H9 (cell line): Measurements from ENCODE around the gene GRIFIN. TPM values are rescaled to one million over a fixed set of nuclear protein-coding genes. Genes with fewer than 3 reads are reported as not detected.
A peak's percentile ranks its signal among the peaks of the same experiment; 100 is the strongest.

Source experiments
- DNase-seq: peaks from one replicate; pipeline ENCODE4 v3.0.0-alpha.2; 2017
- H2AFZ ChIP-seq: one replicate; pipeline ENCODE4 v1.6.1; 2013; ENCODE audit warnings: mild to moderate bottlenecking, low read length, control low read depth, moderate library complexity
- H2AK5ac ChIP-seq: 2 replicates; pipeline ENCODE4 v1.6.1; 2013; ENCODE audit warnings: low read length, control low read depth, mixed read lengths; ENCODE audit not compliant: insufficient read length
- H2BK120ac ChIP-seq: one replicate; pipeline ENCODE4 v1.6.1; 2013; ENCODE audit warnings: low read depth, mild to moderate bottlenecking, low read length, control low read depth, inconsistent platforms; ENCODE audit not compliant: poor library complexity, severe bottlenecking
- H2BK12ac ChIP-seq: 2 replicates; pipeline ENCODE4 v1.6.1; 2013; ENCODE audit warnings: low read length, control low read depth, mixed read lengths, low read depth; ENCODE audit not compliant: insufficient read length
- H2BK15ac ChIP-seq: 2 replicates; pipeline ENCODE4 v1.6.1; 2013; ENCODE audit warnings: low read depth, low read length, control low read depth
- H2BK20ac ChIP-seq: one replicate; pipeline ENCODE4 v1.6.1; 2013; ENCODE audit warnings: low read depth, mild to moderate bottlenecking, low read length, control low read depth, inconsistent platforms; ENCODE audit not compliant: poor library complexity, severe bottlenecking
- H2BK5ac ChIP-seq: 2 replicates; pipeline ENCODE4 v1.6.1; 2013; ENCODE audit warnings: low read length, control low read depth, mixed read lengths; ENCODE audit not compliant: insufficient read length
- H3K14ac ChIP-seq: 2 replicates; pipeline ENCODE4 v1.6.1; 2013; ENCODE audit warnings: low read length, control low read depth; ENCODE audit not compliant: insufficient read depth
- H3K18ac ChIP-seq: 2 replicates; pipeline ENCODE4 v1.6.1; 2013; ENCODE audit warnings: low read depth, mild to moderate bottlenecking, mixed read lengths, low read length, control low read depth; ENCODE audit not compliant: insufficient read length
- H3K23ac ChIP-seq: 2 replicates; pipeline ENCODE4 v1.6.1; 2013; ENCODE audit warnings: low read length, control low read depth, mixed read lengths, low read depth; ENCODE audit not compliant: insufficient read length
- H3K23me2 ChIP-seq: 2 replicates; pipeline ENCODE4 v1.6.1; 2013; ENCODE audit warnings: low read depth, mild to moderate bottlenecking, mixed read lengths, low read length, control low read depth; ENCODE audit not compliant: insufficient read length, poor library complexity, severe bottlenecking
- H3K27ac ChIP-seq: 2 replicates; pipeline ENCODE4 v1.5.1; 2013; ENCODE audit warnings: low read length, control low read depth, mixed read lengths, low read depth; ENCODE audit not compliant: insufficient read length
- H3K27me3 ChIP-seq: 2 replicates; pipeline ENCODE4 v1.6.1; 2013; ENCODE audit warnings: low read length, control low read depth, inconsistent platforms; ENCODE audit not compliant: insufficient read depth
- H3K4ac ChIP-seq: 2 replicates; pipeline ENCODE4 v1.6.1; 2013; ENCODE audit warnings: low read depth, mild to moderate bottlenecking, control low read depth, inconsistent platforms, low read length, moderate library complexity
- H3K4me1 ChIP-seq: 2 replicates; pipeline ENCODE4 v1.6.1; 2013; ENCODE audit warnings: low read length, control low read depth, inconsistent platforms; ENCODE audit not compliant: insufficient read depth
- H3K4me2 ChIP-seq: 2 replicates; pipeline ENCODE4 v1.6.1; 2013; ENCODE audit warnings: low read length, control low read depth, mixed read lengths; ENCODE audit not compliant: insufficient read length, insufficient read depth
- H3K56ac ChIP-seq: 2 replicates; pipeline ENCODE4 v1.6.1; 2013; ENCODE audit warnings: low read depth, mild to moderate bottlenecking, mixed read lengths, low read length, control low read depth; ENCODE audit not compliant: insufficient read length
- H3K79me1 ChIP-seq: 2 replicates; pipeline ENCODE4 v1.6.1; 2013; ENCODE audit warnings: low read depth, mild to moderate bottlenecking, moderate library complexity, low read length, control low read depth, inconsistent platforms; ENCODE audit not compliant: insufficient read depth, poor library complexity, severe bottlenecking
- H3K79me2 ChIP-seq: 2 replicates; pipeline ENCODE4 v1.6.1; 2013; ENCODE audit warnings: low read length, control low read depth, inconsistent platforms; ENCODE audit not compliant: insufficient read depth
- H3K9ac ChIP-seq: 2 replicates; pipeline ENCODE4 v1.6.1; 2013; ENCODE audit warnings: low read length, control low read depth, mixed read lengths; ENCODE audit not compliant: insufficient read length; ENCODE audit errors: extremely low read depth
- H3K9me3 ChIP-seq: one replicate; pipeline ENCODE4 v1.6.1; 2013; ENCODE audit warnings: low read depth, low read length, inconsistent platforms; ENCODE audit not compliant: control insufficient read depth
- H3T11ph ChIP-seq: one replicate; pipeline ENCODE4 v1.6.1; 2013; ENCODE audit warnings: mild to moderate bottlenecking, low read length, control low read depth, inconsistent platforms
- H4K20me1 ChIP-seq: one replicate; pipeline ENCODE4 v1.6.1; 2013; ENCODE audit not compliant: control insufficient read depth, insufficient read length, insufficient read depth
- H4K5ac ChIP-seq: 2 replicates; pipeline ENCODE4 v1.6.1; 2013; ENCODE audit warnings: low read depth, mild to moderate bottlenecking, mixed read lengths, low read length, control low read depth; ENCODE audit not compliant: insufficient read length
- H4K8ac ChIP-seq: replicated peaks from 2 replicates; pipeline ENCODE4 v1.6.1; 2013; ENCODE audit warnings: low read length, control low read depth, mixed read lengths, low read depth; ENCODE audit not compliant: insufficient read length
- H4K91ac ChIP-seq: 2 replicates; pipeline ENCODE4 v1.6.1; 2013; ENCODE audit warnings: low read depth, mild to moderate bottlenecking, moderate library complexity, mixed read lengths, low read length, control low read depth; ENCODE audit not compliant: insufficient read length
- H3K27ac Mint-ChIP-seq, 3 experiments: 2 replicates in 2 of 3; 3 replicates in 1 of 3; pipeline ENCODE4 v1.8.0; 2020 to 2021; ENCODE audit warnings: mixed read lengths in 3 of 3, mild to moderate bottlenecking in 1 of 3, moderate library complexity in 1 of 3
- H3K27me3 Mint-ChIP-seq: 2 replicates; pipeline ENCODE4 v1.8.0; 2021; ENCODE audit warnings: low read depth, mild to moderate bottlenecking, moderate library complexity, mixed read lengths
- H3K36me3 Mint-ChIP-seq, 3 experiments: 2 replicates in 2 of 3; 3 replicates in 1 of 3; pipeline ENCODE4 v1.8.0; 2020 to 2021; ENCODE audit warnings: low read depth in 3 of 3, mixed read lengths in 3 of 3; ENCODE audit not compliant: insufficient read depth in 1 of 3
- H3K4me1 Mint-ChIP-seq, 2 experiments: 2 replicates each; pipeline ENCODE4 v1.8.0; 2020; ENCODE audit warnings: mixed read lengths in 2 of 2
- H3K4me3 Mint-ChIP-seq, 2 experiments: 2 replicates in 1 of 2; 3 replicates in 1 of 2; pipeline ENCODE4 v1.8.0; 2020 to 2021; ENCODE audit warnings: mild to moderate bottlenecking in 2 of 2, mixed read lengths in 2 of 2, moderate library complexity in 1 of 2
- H3K9me3 Mint-ChIP-seq, 2 experiments: 2 replicates in 1 of 2; 3 replicates in 1 of 2; pipeline ENCODE4 v1.8.0; 2020; ENCODE audit warnings: mild to moderate bottlenecking in 2 of 2, mixed read lengths in 2 of 2, moderate library complexity in 1 of 2
- CTCF ChIP-seq: fragments of 200-600 bp; sonication (generic); conservative IDR thresholded peaks from 3 replicates; pipeline ENCODE4 v1.8.0; 2021; ENCODE audit warnings: antibody characterized with exemption, mild to moderate bottlenecking
- WGBS: extraction: QIAGEN DNeasy Blood & Tissue Kit; methylation state at CpG from one replicate; pipeline ENCODE4 v1.1.7; 2013; ENCODE audit warnings: missing lambda C conversion rate, low lambda C conversion rate, mixed read lengths; ENCODE audit not compliant: insufficient read length; ENCODE audit errors: extremely low coverage; 5-methylcytosine and 5-hydroxymethylcytosine counted together
- total RNA-seq: library from RNA; stranded (reverse); gene quantifications from 2 replicates; pipeline ENCODE4 v1.2.1, GENCODE V29; 2021

The GRIFIN gene
- total RNA-seq, 1 experiment from 2014 or later = not detected

DNA sequence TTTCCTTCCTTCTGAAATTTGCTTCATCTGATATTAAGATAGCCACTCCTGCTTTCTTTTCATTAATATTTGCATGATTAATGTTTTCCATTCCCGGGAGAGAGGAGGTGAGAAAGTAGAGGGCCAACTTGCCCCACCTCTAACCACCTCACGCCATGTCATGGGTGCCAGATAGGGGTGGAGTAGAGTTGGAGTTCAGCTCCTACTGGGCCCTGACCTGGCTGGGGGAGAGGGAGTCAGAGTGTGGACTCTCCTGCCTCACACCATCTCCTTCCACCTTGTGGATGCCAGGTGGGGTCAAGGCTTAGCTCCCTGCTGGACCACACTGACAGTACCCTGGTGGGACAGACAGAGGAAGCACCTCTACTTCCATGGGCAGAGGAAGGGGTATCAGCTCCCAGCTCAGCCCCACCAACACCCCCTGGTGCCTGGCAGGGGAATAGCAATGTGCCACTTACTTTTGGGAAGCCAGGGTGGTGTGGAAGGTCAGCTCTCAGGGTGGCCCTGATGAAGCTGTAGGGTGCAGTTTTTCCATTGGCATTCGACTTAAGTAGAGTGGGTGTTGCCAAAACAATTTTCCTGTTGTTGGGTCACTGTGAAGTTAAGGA lies 44.8 kb downstream of the GRIFIN start:
- no peaks in the 10 kb centered on the region for H3K27me3 Mint-ChIP-seq
- Histone ChIP-seq H3K14ac (no peak overlapping the region), H3K56ac (no peak overlapping the region), H3K9me3 (no peaks in the 10 kb centered on the region), H2AFZ (no peak overlapping the region), H4K20me1 (no peaks in the 10 kb centered on the region), H2BK120ac (no peak overlapping the region), H2BK5ac (no peak overlapping the region), H4K91ac (no peak overlapping the region), H4K8ac (no peak overlapping the region), H2BK15ac (no peak overlapping the region), H2BK12ac (no peak overlapping the region), H3K27me3 (no peaks in the 10 kb centered on the region), H2AK5ac (no peak overlapping the region), H3T11ph (no peak overlapping the region), H3K79me2 (no peaks in the 10 kb centered on the region), H3K18ac (no peak overlapping the region), H3K23me2 (no peaks in the 10 kb centered on the region), H3K9ac (no peak overlapping the region), H3K23ac (no peak overlapping the region), H3K4ac (no peak overlapping the region), H3K79me1 (no peaks in the 10 kb centered on the region), H2BK20ac (no peak overlapping the region), H3K27ac (no peak overlapping the region), H3K4me2 (no peak overlapping the region), H4K5ac (no peak overlapping the region), H3K4me1 (no peaks in the 10 kb centered on the region)
- no peak overlapping the region for H3K4me3 Mint-ChIP-seq
- H3K36me3 Mint-ChIP-seq = peaks cover 11 to 32% (median 23%) of the 10 kb centered on the region in 3 experiments
- no peak overlapping the region for H3K27ac Mint-ChIP-seq
- WGBS = no CpG with 5 or more reads among the region's 3 CpGs
- H3K4me1 Mint-ChIP-seq = peaks cover 0 to 4% of the 10 kb centered on the region in 2 experiments; a peak in 1 of 4 replicates
- peak; percentile 75 for DNase-seq
- peak; percentile 85 for TF ChIP-seq CTCF
- H3K9me3 Mint-ChIP-seq = peaks cover 4 to 6% of the 10 kb centered on the region in 2 experiments; a peak in 3 of 5 replicates
